Natural killer cell (primary cell): ENCODE measurements around the gene GSK3A. TPM values are rescaled to one million over a fixed set of nuclear protein-coding genes. Genes with fewer than 3 reads are reported as not detected.

Source experiments
- ATAC-seq, 3 donors: fragments of 150-1000 bp in 2 of 3; fragments of 200-7000 bp in 1 of 3; cut with Tn5 transposase; 1 replicate in 1 of 3; 2 replicates in 2 of 3; pipeline ENCODE4 v1.10.0; 2021; ENCODE audit warnings: mild to moderate bottlenecking in 2 of 3, moderate library complexity in 2 of 3
- DNase-seq, 2 donors: peaks; one replicate each; pipeline versions ENCODE4 v3.0.0 to v3.0.0-alpha.2; 2013 to 2021; ENCODE audit warnings: mixed read lengths in 1 of 2
- H3K27ac ChIP-seq: one replicate; pipeline ENCODE4 v1.5.1; 2013; ENCODE audit warnings: mild to moderate bottlenecking, low read length
- H3K27me3 ChIP-seq: one replicate; pipeline ENCODE4 v1.6.1; 2013; ENCODE audit warnings: low read length; ENCODE audit not compliant: control insufficient read depth, insufficient read depth
- H3K36me3 ChIP-seq: one replicate; pipeline ENCODE4 v1.6.1; 2013; ENCODE audit warnings: low read length; ENCODE audit not compliant: control insufficient read depth, insufficient read depth
- H3K4me1 ChIP-seq: one replicate; pipeline ENCODE4 v1.6.1; 2013; ENCODE audit warnings: low read length; ENCODE audit not compliant: control insufficient read depth, insufficient read depth
- H3K4me3 ChIP-seq: one replicate; pipeline ENCODE4 v1.5.1; 2013; ENCODE audit warnings: low read length
- H3K9me3 ChIP-seq: one replicate; pipeline ENCODE4 v1.6.1; 2013; ENCODE audit warnings: low read length; ENCODE audit not compliant: control insufficient read depth, insufficient read depth
- H3K27ac Mint-ChIP-seq, 2 donors: one replicate each; pipeline ENCODE4 v1.8.0; 2022; ENCODE audit warnings: mild to moderate bottlenecking in 2 of 2, mixed read lengths in 2 of 2, moderate library complexity in 1 of 2
- H3K27me3 Mint-ChIP-seq, 2 donors: one replicate each; pipeline ENCODE4 v1.8.0; 2022; ENCODE audit warnings: low read depth in 2 of 2, mixed read lengths in 2 of 2
- H3K36me3 Mint-ChIP-seq: one replicate; pipeline ENCODE4 v1.8.0; 2022; ENCODE audit warnings: mixed read lengths
- H3K4me1 Mint-ChIP-seq, 2 donors: one replicate each; pipeline ENCODE4 v1.8.0; 2022; ENCODE audit warnings: mixed read lengths in 2 of 2
- H3K4me3 Mint-ChIP-seq: one replicate; pipeline ENCODE4 v1.8.0; 2022; ENCODE audit warnings: mild to moderate bottlenecking, moderate library complexity, mixed read lengths
- H3K9me3 Mint-ChIP-seq, 2 donors: one replicate each; pipeline ENCODE4 v1.8.0; 2022; ENCODE audit warnings: mixed read lengths in 2 of 2
- CTCF ChIP-seq: fragments of 200-600 bp; IDR thresholded peaks from one replicate; pipeline ENCODE4 v1.8.0; 2022; ENCODE audit warnings: antibody characterized with exemption
- WGBS: methylation state at CpG from one replicate; pipeline ENCODE4 v1.1.7; 2013; ENCODE audit warnings: missing lambda C conversion rate; ENCODE audit not compliant: insufficient coverage; 5-methylcytosine and 5-hydroxymethylcytosine counted together
- intact Hi-C: fragments of 100-400 bp; cut with micrococcal nuclease; formaldehyde crosslinking; loops from one replicate; pipeline ENCODE4 v1.14.2; 2022
- total RNA-seq, 4 donors: library from RNA; stranded (reverse); fragments of 120-200 nt in 1 of 4; gene quantifications; one replicate each; pipeline versions ENCODE4 v1.2.3 to v1.2.4, GENCODE V29; 2013 to 2022

Gene GSK3A
- total RNA-seq, 3 donors from 2014 or later (not counting 1 experiment from before 2014, with no cell fraction given): 42.5 to 52.1 (median 44.1) TPM

GRCh38 chr19:42242069-42242511, 312 bp downstream of the GSK3A start:
- H3K4me3 ChIP-seq: peak overlapping the region; percentile 55
- WGBS: 0% methylated on average over 49 of the region's 49 CpGs
- H3K4me1 Mint-ChIP-seq: peaks cover 45 to 62% of the 10 kb centered on the region in 2 donors

GRCh38 chr19:42241279-42241678, 1.1 kb downstream of the GSK3A start:
- peaks cover 25% of the 10 kb centered on the region for H3K36me3 ChIP-seq
- Mint-ChIP-seq H3K36me3 (no peaks in the 10 kb centered on the region), H3K4me1 (peaks cover 53 to 67% of the 10 kb centered on the region in 2 donors), H3K27me3 (no peaks in the 10 kb centered on the region), H3K4me3 (peak overlapping the region; percentile 85), H3K27ac (peak overlapping the region; percentile 93 to 98), H3K9me3 (no peaks in the 10 kb centered on the region)
- TF ChIP-seq CTCF: no peak
- DNase-seq (no peak), ATAC-seq (no peak)
- no peaks in the 10 kb centered on the region for H3K9me3 ChIP-seq
- 97% methylated on average over 3 of the region's 3 CpGs for WGBS
- H3K4me1 ChIP-seq: peaks cover 44% of the 10 kb centered on the region
- peak overlapping the region; percentile 55 for H3K4me3 ChIP-seq
- peak overlapping the region; percentile 63 for H3K27ac ChIP-seq
- intact Hi-C loops: no loop called here
- H3K27me3 ChIP-seq: no peaks in the 10 kb centered on the region

More at GRCh38 chr19:42242069-42242511, 312 bp downstream of the GSK3A start:
- H3K27ac ChIP-seq: peak overlapping the region; percentile 63
- H3K9me3 ChIP-seq: no peaks in the 10 kb centered on the region
- intact Hi-C loops: loop anchor here (1.0 to 2.0 kb wide), 3 partner anchors 22 to 181 kb away; partner anchors contain the start of gene ZNF526
- Mint-ChIP-seq H3K27ac (peak overlapping the region; percentile 93 to 98), H3K9me3 (no peaks in the 10 kb centered on the region), H3K4me3 (peak overlapping the region; percentile 98), H3K27me3 (no peaks in the 10 kb centered on the region), H3K36me3 (no peaks in the 10 kb centered on the region)
- peaks cover 44% of the 10 kb centered on the region for H3K4me1 ChIP-seq
- no peak for ATAC-seq
- TF ChIP-seq CTCF: no peak
- DNase-seq: no peak
- no peaks in the 10 kb centered on the region for H3K27me3 ChIP-seq
- peaks cover 18% of the 10 kb centered on the region for H3K36me3 ChIP-seq

GRCh38 chr19:42239544-42240220, 2.7 kb downstream of the GSK3A start:
- ATAC-seq (no peak), DNase-seq (no peak)
- Histone ChIP-seq H3K27ac (no peak overlapping the region), H3K4me1 (peaks cover 38% of the 10 kb centered on the region), H3K36me3 (peaks cover 38% of the 10 kb centered on the region), H3K27me3 (no peaks in the 10 kb centered on the region), H3K9me3 (no peaks in the 10 kb centered on the region), H3K4me3 (no peak overlapping the region)
- 96% methylated on average over 10 of the region's 10 CpGs for WGBS
- intact Hi-C loops: no loop called here
- Mint-ChIP-seq H3K36me3 (no peaks in the 10 kb centered on the region), H3K9me3 (no peaks in the 10 kb centered on the region), H3K4me1 (peaks cover 54 to 62% of the 10 kb centered on the region in 2 donors), H3K4me3 (no peak overlapping the region), H3K27ac (peak overlapping the region; percentile 43 to 98), H3K27me3 (no peaks in the 10 kb centered on the region)
- TF ChIP-seq CTCF: no peak
